ENCODE results near the gene LRBA.

The LRBA gene

GRCh38 chr4:150336676-150337412 is 678.2 kb downstream of the LRBA start:
- DNase-seq, result no peak

- no peak for DNase-seq
Observed at GRCh38 chr4:150332961-150333360, 682.1 kb downstream of the LRBA start.

- DNase-seq, result no peak
Observed at GRCh38 chr4:150332086-150332485, 683.0 kb downstream of the LRBA start.

- DNase-seq, result no peak
Observed at GRCh38 chr4:150329373-150329772, 685.7 kb downstream of the LRBA start.

GRCh38 chr4:150328496-150328895 is 686.6 kb downstream of the LRBA start:
- DNase-seq, result no peak

- DNase-seq, result no peak
Observed at GRCh38 chr4:150327262-150327780, 687.8 kb downstream of the LRBA start.

GRCh38 chr4:150325872-150326271 is 689.2 kb downstream of the LRBA start:
- no peak for DNase-seq

GRCh38 chr4:150323406-150324325 is 691.4 kb downstream of the LRBA start:
- DNase-seq, result no peak

GRCh38 chr4:150322646-150323045 is 692.4 kb downstream of the LRBA start:
- DNase-seq, result no peak

GRCh38 chr4:150321113-150321512 is 694.0 kb downstream of the LRBA start:
- no peak for DNase-seq

- DNase-seq, result no peak
Observed at GRCh38 chr4:150318971-150319370, 696.1 kb downstream of the LRBA start.

GRCh38 chr4:150318527-150318926 is 696.6 kb downstream of the LRBA start:
- DNase-seq, result no peak

- DNase-seq, result no peak
Observed at GRCh38 chr4:150316332-150317205, 698.5 kb downstream of the LRBA start.

GRCh38 chr4:150315691-150316090 is 699.4 kb downstream of the LRBA start:
- DNase-seq, result no peak

GRCh38 chr4:150315175-150315574 is 699.9 kb downstream of the LRBA start:
- DNase-seq, result no peak

- no peak for DNase-seq
Observed at GRCh38 chr4:150314031-150314430, 701.1 kb downstream of the LRBA start.

- no peak for DNase-seq
Observed at GRCh38 chr4:150310159-150310895, 704.8 kb downstream of the LRBA start.

GRCh38 chr4:150308824-150309472 is 706.1 kb downstream of the LRBA start:
- DNase-seq, result no peak

- no peak for DNase-seq
Observed at GRCh38 chr4:150306719-150307118, 708.4 kb downstream of the LRBA start.

GRCh38 chr4:150305995-150306394 is 709.1 kb downstream of the LRBA start:
- no peak for DNase-seq

GRCh38 chr4:150302553-150302952 is 712.5 kb downstream of the LRBA start:
- peak in 1 of 2 donors; percentile 12 for DNase-seq

GRCh38 chr4:150299816-150300215 is 715.3 kb downstream of the LRBA start:
- no peak for DNase-seq
